WTC11 (cell line): ENCODE results near the gene BMP2K. TPM values are rescaled to one million over a fixed set of nuclear protein-coding genes. Genes with fewer than 3 reads are reported as not detected.

Source experiments
- ATAC-seq: fragments of 200-7000 bp; cut with Tn5 transposase; 2 replicates; pipeline ENCODE4 v1.10.0; 2021; ENCODE audit warnings: mild to moderate bottlenecking, moderate library complexity
- CTCF ChIA-PET: fragments of 300-600 bp; sonication (Branson Sonifier 250); formaldehyde crosslinking; loops from one replicate; lab custom pipeline; 2021; ENCODE audit warnings: antibody characterized with exemption; lab: Charles Lee
- POLR2A ChIA-PET: fragments of 350-600 bp; sonication (Branson Sonifier 250); formaldehyde crosslinking; loops from one replicate; lab custom pipeline; 2021; ENCODE audit warnings: antibody characterized with exemption; lab: Charles Lee
- DNase-seq: peaks from one replicate; pipeline ENCODE4 v3.0.0; 2021; ENCODE audit warnings: low spot score
- H3K27ac Mint-ChIP-seq: 2 replicates; pipeline ENCODE4 v1.8.0; 2021; ENCODE audit warnings: mixed read lengths
- H3K27me3 Mint-ChIP-seq: 2 replicates; pipeline ENCODE4 v1.8.0; 2021; ENCODE audit warnings: low read depth, mild to moderate bottlenecking, moderate library complexity, mixed read lengths
- H3K36me3 Mint-ChIP-seq: 2 replicates; pipeline ENCODE4 v1.8.0; 2021; ENCODE audit warnings: mixed read lengths
- H3K4me1 Mint-ChIP-seq: 2 replicates; pipeline ENCODE4 v1.8.0; 2022; ENCODE audit warnings: mixed read lengths
- H3K4me3 Mint-ChIP-seq: 2 replicates; pipeline ENCODE4 v1.8.0; 2021; ENCODE audit warnings: mild to moderate bottlenecking, moderate library complexity, mixed read lengths
- H3K9me3 Mint-ChIP-seq: 2 replicates; pipeline ENCODE4 v1.8.0; 2021; ENCODE audit warnings: mixed read lengths
- GABPB1 ChIP-seq: sonication (generic); formaldehyde crosslinking; IDR thresholded peaks from 2 replicates; pipeline ENCODE4 v1.8.1; 2023; ENCODE audit warnings: mild to moderate bottlenecking, missing genetic modification reagents
- IRF2 ChIP-seq: sonication (generic); formaldehyde crosslinking; IDR thresholded peaks from 2 replicates; pipeline ENCODE4 v1.8.0; 2022; ENCODE audit warnings: low read depth, missing genetic modification reagents, borderline replicate concordance
- NR2C2 ChIP-seq: sonication (generic); formaldehyde crosslinking; IDR thresholded peaks from 2 replicates; pipeline ENCODE4 v1.8.0; 2022; ENCODE audit warnings: mild to moderate bottlenecking, missing genetic modification reagents
- NR3C1 ChIP-seq: sonication (generic); formaldehyde crosslinking; conservative IDR thresholded peaks from 2 replicates; pipeline ENCODE4 v1.8.1; 2023; ENCODE audit warnings: low read depth, mild to moderate bottlenecking, missing genetic modification reagents
- PREB ChIP-seq: sonication (generic); formaldehyde crosslinking; IDR thresholded peaks from 2 replicates; pipeline ENCODE4 v1.8.1; 2022; ENCODE audit warnings: mild to moderate bottlenecking, missing genetic modification reagents, moderate library complexity, borderline replicate concordance
- SMAD3 ChIP-seq: sonication (generic); formaldehyde crosslinking; IDR thresholded peaks from 2 replicates; pipeline ENCODE4 v1.8.0; 2022; ENCODE audit warnings: missing genetic modification reagents, mild to moderate bottlenecking, borderline replicate concordance
- TEAD4 ChIP-seq: sonication (generic); formaldehyde crosslinking; IDR thresholded peaks from 2 replicates; pipeline ENCODE4 v1.8.0; 2022; ENCODE audit warnings: mild to moderate bottlenecking, missing genetic modification reagents
- USF1 ChIP-seq: sonication (generic); formaldehyde crosslinking; IDR thresholded peaks from 2 replicates; pipeline ENCODE4 v1.8.0; 2022; ENCODE audit warnings: mild to moderate bottlenecking, missing genetic modification reagents
- ZNF232 ChIP-seq: sonication (generic); formaldehyde crosslinking; IDR thresholded peaks from 2 replicates; pipeline ENCODE4 v1.8.0; 2022; ENCODE audit warnings: mild to moderate bottlenecking, missing genetic modification reagents
- total RNA-seq: library from RNA; stranded (reverse); gene quantifications from 3 replicates; pipeline ENCODE4 v1.2.3, GENCODE V29; 2021
- TF ChIP-seq, protein P1 (sequence below): sonication (generic); formaldehyde crosslinking; IDR thresholded peaks from 2 replicates; pipeline ENCODE4 v1.8.0; 2022; ENCODE audit warnings: mild to moderate bottlenecking, missing genetic modification reagents
- TF ChIP-seq, protein P2 (sequence below): fragments of 250-450 bp; sonication (Bioruptor Pico); IDR thresholded peaks from 2 replicates; pipeline ENCODE4 v1.9.0; 2021; ENCODE audit warnings: mild to moderate bottlenecking, borderline replicate concordance
- TF ChIP-seq, protein P3 (sequence below): fragments of 250-450 bp; sonication (Bioruptor Pico); IDR thresholded peaks from 2 replicates; pipeline ENCODE4 v1.8.0; 2021; ENCODE audit warnings: mild to moderate bottlenecking

The BMP2K gene
- total RNA-seq, 1 experiment from 2014 or later, result 19.9 TPM

DNA sequence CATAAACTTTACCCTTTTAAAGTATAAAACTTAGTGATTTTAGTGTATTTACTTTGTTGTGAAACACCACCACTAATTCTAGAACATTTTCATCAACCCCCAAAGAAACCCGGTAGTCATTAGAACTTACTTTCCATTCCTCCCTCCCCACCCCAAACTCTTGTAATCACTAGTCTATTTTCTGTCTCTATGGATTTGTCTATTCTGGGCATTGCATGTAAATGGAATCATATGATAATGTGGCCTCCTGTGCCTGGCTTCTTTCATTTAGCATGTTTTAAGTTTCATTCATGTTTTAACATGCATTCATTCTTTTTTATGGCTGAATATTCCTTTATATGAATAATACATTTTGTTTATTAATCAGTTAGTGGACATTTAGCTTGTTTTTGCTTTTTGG lies 27.8 kb downstream of the BMP2K start (continued):
- TF ChIP-seq NR3C1 (CRISPR knock-in tag) (no peak), TEAD4 (CRISPR knock-in tag) (no peak), ZNF232 (CRISPR knock-in tag) (no peak), IRF2 (CRISPR knock-in tag) (no peak), NR2C2 (CRISPR knock-in tag) (no peak), GABPB1 (CRISPR knock-in tag) (no peak)
- TF ChIP-seq, protein P1, sequence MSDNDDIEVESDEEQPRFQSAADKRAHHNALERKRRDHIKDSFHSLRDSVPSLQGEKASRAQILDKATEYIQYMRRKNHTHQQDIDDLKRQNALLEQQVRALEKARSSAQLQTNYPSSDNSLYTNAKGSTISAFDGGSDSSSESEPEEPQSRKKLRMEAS (CRISPR knock-in tag), result no peak
- TF ChIP-seq, protein P2, sequence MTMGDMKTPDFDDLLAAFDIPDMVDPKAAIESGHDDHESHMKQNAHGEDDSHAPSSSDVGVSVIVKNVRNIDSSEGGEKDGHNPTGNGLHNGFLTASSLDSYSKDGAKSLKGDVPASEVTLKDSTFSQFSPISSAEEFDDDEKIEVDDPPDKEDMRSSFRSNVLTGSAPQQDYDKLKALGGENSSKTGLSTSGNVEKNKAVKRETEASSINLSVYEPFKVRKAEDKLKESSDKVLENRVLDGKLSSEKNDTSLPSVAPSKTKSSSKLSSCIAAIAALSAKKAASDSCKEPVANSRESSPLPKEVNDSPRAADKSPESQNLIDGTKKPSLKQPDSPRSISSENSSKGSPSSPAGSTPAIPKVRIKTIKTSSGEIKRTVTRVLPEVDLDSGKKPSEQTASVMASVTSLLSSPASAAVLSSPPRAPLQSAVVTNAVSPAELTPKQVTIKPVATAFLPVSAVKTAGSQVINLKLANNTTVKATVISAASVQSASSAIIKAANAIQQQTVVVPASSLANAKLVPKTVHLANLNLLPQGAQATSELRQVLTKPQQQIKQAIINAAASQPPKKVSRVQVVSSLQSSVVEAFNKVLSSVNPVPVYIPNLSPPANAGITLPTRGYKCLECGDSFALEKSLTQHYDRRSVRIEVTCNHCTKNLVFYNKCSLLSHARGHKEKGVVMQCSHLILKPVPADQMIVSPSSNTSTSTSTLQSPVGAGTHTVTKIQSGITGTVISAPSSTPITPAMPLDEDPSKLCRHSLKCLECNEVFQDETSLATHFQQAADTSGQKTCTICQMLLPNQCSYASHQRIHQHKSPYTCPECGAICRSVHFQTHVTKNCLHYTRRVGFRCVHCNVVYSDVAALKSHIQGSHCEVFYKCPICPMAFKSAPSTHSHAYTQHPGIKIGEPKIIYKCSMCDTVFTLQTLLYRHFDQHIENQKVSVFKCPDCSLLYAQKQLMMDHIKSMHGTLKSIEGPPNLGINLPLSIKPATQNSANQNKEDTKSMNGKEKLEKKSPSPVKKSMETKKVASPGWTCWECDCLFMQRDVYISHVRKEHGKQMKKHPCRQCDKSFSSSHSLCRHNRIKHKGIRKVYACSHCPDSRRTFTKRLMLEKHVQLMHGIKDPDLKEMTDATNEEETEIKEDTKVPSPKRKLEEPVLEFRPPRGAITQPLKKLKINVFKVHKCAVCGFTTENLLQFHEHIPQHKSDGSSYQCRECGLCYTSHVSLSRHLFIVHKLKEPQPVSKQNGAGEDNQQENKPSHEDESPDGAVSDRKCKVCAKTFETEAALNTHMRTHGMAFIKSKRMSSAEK (CRISPR knock-in tag), result no peak

DNA sequence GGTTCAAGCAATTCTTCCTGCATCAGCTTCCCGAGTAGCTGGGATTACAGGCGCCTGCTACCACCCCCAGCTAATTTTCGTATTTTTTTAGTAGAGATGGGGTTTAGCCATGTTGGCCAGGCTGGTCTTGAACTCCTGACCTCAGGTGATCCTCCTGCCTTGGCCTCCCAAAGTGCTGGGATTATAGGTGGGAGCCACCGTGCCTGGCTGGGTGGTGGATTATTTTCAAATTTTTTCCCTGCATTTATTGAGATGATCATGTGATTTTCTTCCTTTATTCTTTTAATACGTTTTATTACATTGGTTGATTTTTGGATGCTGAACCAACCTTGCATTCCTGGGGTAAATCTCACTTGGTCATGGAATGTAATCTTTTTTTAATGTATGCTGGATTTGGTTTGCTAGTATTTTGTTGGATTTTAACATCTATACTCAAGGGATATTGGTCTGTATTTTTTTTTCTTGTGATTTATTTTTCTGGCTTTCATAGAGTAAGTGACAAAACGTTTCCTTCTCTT lies 30.9 kb downstream of the BMP2K start:
- H3K4me3 Mint-ChIP-seq, result no peak overlapping the region
- H3K4me1 Mint-ChIP-seq, result peaks cover 23% of the 10 kb centered on the region
- peaks cover 10% of the 10 kb centered on the region for H3K9me3 Mint-ChIP-seq
- TF ChIP-seq NR2C2 (CRISPR knock-in tag) (no peak), USF1 (CRISPR knock-in tag) (no peak)
- TF ChIP-seq, protein P3, sequence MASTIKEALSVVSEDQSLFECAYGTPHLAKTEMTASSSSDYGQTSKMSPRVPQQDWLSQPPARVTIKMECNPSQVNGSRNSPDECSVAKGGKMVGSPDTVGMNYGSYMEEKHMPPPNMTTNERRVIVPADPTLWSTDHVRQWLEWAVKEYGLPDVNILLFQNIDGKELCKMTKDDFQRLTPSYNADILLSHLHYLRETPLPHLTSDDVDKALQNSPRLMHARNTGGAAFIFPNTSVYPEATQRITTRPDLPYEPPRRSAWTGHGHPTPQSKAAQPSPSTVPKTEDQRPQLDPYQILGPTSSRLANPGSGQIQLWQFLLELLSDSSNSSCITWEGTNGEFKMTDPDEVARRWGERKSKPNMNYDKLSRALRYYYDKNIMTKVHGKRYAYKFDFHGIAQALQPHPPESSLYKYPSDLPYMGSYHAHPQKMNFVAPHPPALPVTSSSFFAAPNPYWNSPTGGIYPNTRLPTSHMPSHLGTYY (CRISPR knock-in tag), result no peak
- H3K27ac Mint-ChIP-seq, result no peak overlapping the region
- DNase-seq (no peak), ATAC-seq (no peak)
- H3K36me3 Mint-ChIP-seq, result peaks cover 9% of the 10 kb centered on the region
- CTCF ChIA-PET, result no interaction called here
- POLR2A ChIA-PET, result no interaction called here
- no peaks in the 10 kb centered on the region for H3K27me3 Mint-ChIP-seq

- no peak overlapping the region for H3K27ac Mint-ChIP-seq
- peaks cover 9% of the 10 kb centered on the region for H3K36me3 Mint-ChIP-seq
- H3K4me1 Mint-ChIP-seq, result peaks cover 23% of the 10 kb centered on the region
- no peaks in the 10 kb centered on the region for H3K27me3 Mint-ChIP-seq
- peaks cover 10% of the 10 kb centered on the region for H3K9me3 Mint-ChIP-seq
- H3K4me3 Mint-ChIP-seq, result no peak overlapping the region
- no peak for DNase-seq
- CTCF ChIA-PET, result no interaction called here
- ATAC-seq, result no peak
- TF ChIP-seq SMAD3 (CRISPR knock-in tag) (no peak), PREB (CRISPR knock-in tag) (no peak)
- POLR2A ChIA-PET, result no interaction called here
These were observed 33.1 kb downstream of the BMP2K start for GRCh38 chr4:78809295-78809694.
